Loucy (cell line): ENCODE measurements around the gene SPOCK1.

Experiments
- H2AFZ ChIP-seq: fragments of 200-600 bp; sonication (generic); 2 replicates; pipeline ENCODE4 v1.6.0; 2016; ENCODE audit warnings: antibody characterized with exemption, mild to moderate bottlenecking, low read length, moderate library complexity
- H3F3A ChIP-seq: fragments of 200-600 bp; 2 replicates; pipeline ENCODE4 v1.6.0; 2016; ENCODE audit warnings: antibody characterized with exemption, low read depth, mild to moderate bottlenecking
- H3K27me3 ChIP-seq: fragments of 200-600 bp; sonication (generic); 2 replicates; pipeline ENCODE4 v1.6.1; 2014; ENCODE audit warnings: low read length, mild to moderate bottlenecking; ENCODE audit not compliant: insufficient read depth, poor library complexity, severe bottlenecking
- H3K36me3 ChIP-seq: fragments of 200-600 bp; sonication (generic); 2 replicates; pipeline ENCODE4 v1.6.1; 2016; ENCODE audit warnings: low read length; ENCODE audit not compliant: insufficient read depth
- H3K4me1 ChIP-seq: fragments of 200-600 bp; sonication (generic); 2 replicates; pipeline ENCODE4 v1.5.1; 2014; ENCODE audit warnings: low read length, mild to moderate bottlenecking; ENCODE audit not compliant: insufficient read depth, poor library complexity, severe bottlenecking
- H3K4me2 ChIP-seq: fragments of 200-600 bp; sonication (generic); 2 replicates; pipeline ENCODE4 v1.6.0; 2014; ENCODE audit warnings: antibody characterized with exemption, low read length, low read depth, mild to moderate bottlenecking; ENCODE audit not compliant: poor library complexity, severe bottlenecking
- H3K4me3 ChIP-seq: fragments of 200-600 bp; sonication (generic); 2 replicates; pipeline ENCODE4 v1.5.1; 2014; ENCODE audit warnings: low read length, mild to moderate bottlenecking, mixed read lengths; ENCODE audit not compliant: poor library complexity, severe bottlenecking
- H3K79me2 ChIP-seq: fragments of 200-600 bp; sonication (generic); 2 replicates; pipeline ENCODE4 v1.6.1; 2014; ENCODE audit warnings: low read length; ENCODE audit not compliant: insufficient read depth
- H3K9ac ChIP-seq: fragments of 200-600 bp; sonication (generic); 2 replicates; pipeline ENCODE4 v1.6.0; 2014; ENCODE audit warnings: mild to moderate bottlenecking, low read depth, low read length, moderate library complexity; ENCODE audit not compliant: poor library complexity, severe bottlenecking
- H3K9me2 ChIP-seq: fragments of 200-600 bp; sonication (generic); replicated peaks from 2 replicates; pipeline ENCODE4 v1.6.1; 2016; ENCODE audit warnings: low read depth, low read length, mixed read lengths
- H3K9me3 ChIP-seq: fragments of 200-600 bp; sonication (generic); 2 replicates; pipeline ENCODE4 v1.6.1; 2014; ENCODE audit warnings: mild to moderate bottlenecking, antibody characterized with exemption, low read length, low read depth; ENCODE audit not compliant: insufficient read depth
- H4K20me1 ChIP-seq: fragments of 200-600 bp; sonication (generic); 2 replicates; pipeline ENCODE4 v1.6.0; 2014; ENCODE audit warnings: antibody characterized with exemption, low read length, mild to moderate bottlenecking; ENCODE audit not compliant: insufficient read depth, poor library complexity, severe bottlenecking
- EZH2phosphoT487 ChIP-seq: fragments of 200-600 bp; IDR thresholded peaks from 2 replicates; pipeline ENCODE4 v1.6.1; 2018; ENCODE audit warnings: antibody characterized with exemption, mild to moderate bottlenecking, moderate library complexity, borderline replicate concordance
- TF ChIP-seq, protein P1 (sequence below): fragments of 200-600 bp; sonication (generic); conservative IDR thresholded peaks from 2 replicates; pipeline ENCODE4 v1.5.1; 2014; ENCODE audit warnings: mild to moderate bottlenecking, antibody characterized with exemption, low read length

Gene SPOCK1

DNA sequence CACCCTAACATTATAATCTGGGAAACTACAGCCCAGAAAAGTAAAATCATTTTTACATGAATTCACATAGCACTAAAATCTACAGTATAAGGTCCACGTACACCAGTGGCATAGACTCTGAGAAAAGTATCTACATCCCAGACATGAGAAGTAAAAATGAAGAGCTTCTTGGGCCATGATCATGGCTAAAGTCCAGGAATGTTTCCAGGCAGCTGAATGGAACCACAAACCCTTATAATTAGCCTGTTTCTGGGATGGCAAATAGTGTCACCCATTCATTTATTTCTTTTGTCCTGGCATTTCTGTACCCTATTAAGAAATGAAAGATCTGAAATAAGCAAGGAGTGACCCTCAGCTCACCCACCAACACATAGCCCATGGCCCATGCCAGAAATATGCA, 217.9 kb downstream of the SPOCK1 start:
- no peak overlapping the region for H3K9ac ChIP-seq
- H3K4me3 ChIP-seq = no peak overlapping the region
- H4K20me1 ChIP-seq = no peaks in the 10 kb centered on the region
- TF ChIP-seq, protein P1, sequence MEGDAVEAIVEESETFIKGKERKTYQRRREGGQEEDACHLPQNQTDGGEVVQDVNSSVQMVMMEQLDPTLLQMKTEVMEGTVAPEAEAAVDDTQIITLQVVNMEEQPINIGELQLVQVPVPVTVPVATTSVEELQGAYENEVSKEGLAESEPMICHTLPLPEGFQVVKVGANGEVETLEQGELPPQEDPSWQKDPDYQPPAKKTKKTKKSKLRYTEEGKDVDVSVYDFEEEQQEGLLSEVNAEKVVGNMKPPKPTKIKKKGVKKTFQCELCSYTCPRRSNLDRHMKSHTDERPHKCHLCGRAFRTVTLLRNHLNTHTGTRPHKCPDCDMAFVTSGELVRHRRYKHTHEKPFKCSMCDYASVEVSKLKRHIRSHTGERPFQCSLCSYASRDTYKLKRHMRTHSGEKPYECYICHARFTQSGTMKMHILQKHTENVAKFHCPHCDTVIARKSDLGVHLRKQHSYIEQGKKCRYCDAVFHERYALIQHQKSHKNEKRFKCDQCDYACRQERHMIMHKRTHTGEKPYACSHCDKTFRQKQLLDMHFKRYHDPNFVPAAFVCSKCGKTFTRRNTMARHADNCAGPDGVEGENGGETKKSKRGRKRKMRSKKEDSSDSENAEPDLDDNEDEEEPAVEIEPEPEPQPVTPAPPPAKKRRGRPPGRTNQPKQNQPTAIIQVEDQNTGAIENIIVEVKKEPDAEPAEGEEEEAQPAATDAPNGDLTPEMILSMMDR = no peak
- no peak for TF ChIP-seq EZH2phosphoT487
- H3K36me3 ChIP-seq = no peaks in the 10 kb centered on the region
- no peak overlapping the region for H2AFZ ChIP-seq
- H3K27me3 ChIP-seq = no peaks in the 10 kb centered on the region
- H3K79me2 ChIP-seq = no peaks in the 10 kb centered on the region
- no peaks in the 10 kb centered on the region for H3F3A ChIP-seq
- no peaks in the 10 kb centered on the region for H3K9me3 ChIP-seq
- no peaks in the 10 kb centered on the region for H3K9me2 ChIP-seq
- no peak overlapping the region for H3K4me2 ChIP-seq
- no peaks in the 10 kb centered on the region for H3K4me1 ChIP-seq

DNA sequence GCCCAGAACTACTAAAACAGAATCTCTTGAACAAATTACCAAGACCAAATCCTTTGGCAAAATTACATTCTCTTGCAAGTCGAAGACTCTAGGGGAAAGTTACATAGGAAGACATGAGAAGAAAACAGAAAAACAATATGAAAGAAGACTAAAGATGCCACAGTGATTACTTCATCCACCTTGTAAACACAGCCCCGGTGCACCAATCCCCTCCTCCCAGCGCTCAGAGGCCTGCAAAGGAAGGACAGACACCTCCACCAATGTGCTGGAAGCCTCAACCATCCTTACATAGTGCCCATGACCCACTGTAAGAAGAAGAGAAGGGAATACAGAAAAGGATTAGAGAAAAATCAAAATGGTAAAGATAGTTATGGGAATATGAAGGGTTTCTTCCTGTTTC, 218.5 kb downstream of the SPOCK1 start:
- H3K9me3 ChIP-seq = no peaks in the 10 kb centered on the region
- H3K9me2 ChIP-seq = no peaks in the 10 kb centered on the region
- H3K36me3 ChIP-seq = no peaks in the 10 kb centered on the region
- TF ChIP-seq, protein P1 = no peak
- TF ChIP-seq EZH2phosphoT487 = no peak
- H4K20me1 ChIP-seq = no peaks in the 10 kb centered on the region
- no peak overlapping the region for H3K4me3 ChIP-seq
- H3K9ac ChIP-seq = no peak overlapping the region
- H2AFZ ChIP-seq = no peak overlapping the region
- no peak overlapping the region for H3K4me2 ChIP-seq
- no peaks in the 10 kb centered on the region for H3F3A ChIP-seq
- H3K79me2 ChIP-seq = no peaks in the 10 kb centered on the region
- H3K27me3 ChIP-seq = no peaks in the 10 kb centered on the region
- H3K4me1 ChIP-seq = no peaks in the 10 kb centered on the region

DNA sequence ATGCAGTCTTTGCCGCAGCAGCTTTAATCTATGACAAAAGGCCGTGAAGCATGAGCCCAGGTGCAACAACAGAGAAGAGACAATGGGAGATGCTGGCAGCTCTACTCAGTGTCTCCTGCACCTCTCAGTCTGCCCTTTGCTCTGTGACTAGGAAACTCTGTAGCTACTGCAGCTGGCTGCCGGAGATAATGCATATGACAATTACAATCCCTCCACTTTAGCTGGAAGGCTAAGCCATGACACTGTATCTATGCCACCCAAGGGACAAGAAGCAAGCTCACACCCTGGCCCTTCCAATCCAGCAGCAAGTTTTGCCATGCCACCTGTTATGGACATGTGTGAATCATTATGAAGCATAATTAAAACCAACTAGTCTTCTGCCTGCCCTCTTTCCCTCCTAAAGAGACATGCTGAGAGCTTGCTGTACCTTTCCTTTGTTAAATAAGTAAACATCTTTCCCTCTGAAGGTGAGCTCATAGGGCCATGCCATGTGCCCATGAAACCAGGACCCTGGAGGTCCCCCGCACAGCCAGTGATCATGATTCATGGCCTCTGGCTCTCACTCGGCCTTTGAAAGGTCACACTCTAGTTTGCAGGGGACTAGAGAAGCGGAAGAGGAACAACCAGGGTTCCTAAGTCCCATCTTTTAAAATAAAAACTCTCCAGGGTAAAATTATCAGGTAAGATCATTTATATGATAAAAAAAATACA, 219.4 kb downstream of the SPOCK1 start:
- Histone ChIP-seq H3K9me3 (no peaks in the 10 kb centered on the region), H3K27me3 (no peaks in the 10 kb centered on the region), H3K36me3 (no peaks in the 10 kb centered on the region), H3F3A (no peaks in the 10 kb centered on the region), H3K9me2 (no peaks in the 10 kb centered on the region), H3K4me2 (no peak overlapping the region), H4K20me1 (no peaks in the 10 kb centered on the region), H3K4me3 (no peak overlapping the region), H3K79me2 (no peaks in the 10 kb centered on the region), H3K9ac (no peak overlapping the region), H3K4me1 (no peaks in the 10 kb centered on the region), H2AFZ (no peak overlapping the region)
- no peak for TF ChIP-seq EZH2phosphoT487
- TF ChIP-seq, protein P1 = no peak
